K562 (cell line): Measurements from ENCODE around the gene TMX3. TPM values are rescaled to one million over a fixed set of nuclear protein-coding genes. Genes with fewer than 3 reads are reported as not detected.

Experiments
- ATAC-seq: fragments of 200-7000 bp; cut with Tn5 transposase; 3 replicates; pipeline ENCODE4 v1.9.1; 2020; ENCODE audit warnings: moderate library complexity
- BruUV-seq: library from RNA; stranded (reverse); fragments of 400-500 nt; replicated peaks from 2 replicates; lab custom pipeline; 2021; lab: Mats Ljungman, UMichigan
- CTCF ChIA-PET: fragments of 300-600 bp; formaldehyde crosslinking; extraction: SDS; loops from one replicate; lab custom pipeline; 2021; ENCODE audit warnings: low intra/inter-chr PET ratio; lab: Yijun Ruan, JAX
- POLR2A ChIA-PET: fragments of 300-600, 350-650 bp; sonication (Branson Sonifier 250); formaldehyde crosslinking; extraction: SDS; loops from one replicate; lab custom pipeline; 2021; ENCODE audit warnings: antibody characterized with exemption, inconsistent platforms; lab: Yijun Ruan, JAX
- DNase-seq, 4 experiments: peaks; one replicate each; pipeline versions ENCODE4 v3.0.0 to v3.0.0-alpha.2; 2011 to 2018; ENCODE audit warnings: low spot score in 3 of 4, mixed read lengths in 3 of 4; ENCODE audit errors: extremely low read depth in 1 of 4
- FAIRE-seq: peaks from 2 replicates; lab custom pipeline; 2011; peaks lifted over from hg19 to GRCh38; lab: Jason Lieb, UNC
- H2AFZ ChIP-seq: 2 replicates; pipeline ENCODE4 v1.6.0; 2011; ENCODE audit warnings: low read depth, low read length, control low read depth, inconsistent platforms
- H3K27ac ChIP-seq: fragments of 200-600 bp; 3 replicates; pipeline ENCODE4 v1.8.0; 2011; ENCODE audit warnings: low read depth, mild to moderate bottlenecking, control low read depth, inconsistent platforms, low read length, moderate library complexity, mixed read lengths; ENCODE audit errors: extremely low read depth
- H3K27me3 ChIP-seq, 2 experiments: fragments of 300-600 bp in 1 of 2; 2 replicates in 1 of 2; 3 replicates in 1 of 2; pipeline versions ENCODE4 v1.6.0 to v1.8.0; 2011; ENCODE audit warnings: inconsistent platforms in 2 of 2, low read length in 2 of 2, mild to moderate bottlenecking in 1 of 2, mixed read lengths in 1 of 2, moderate library complexity in 1 of 2; ENCODE audit not compliant: control insufficient read depth in 2 of 2, insufficient read depth in 2 of 2
- H3K36me3 ChIP-seq: fragments of 300-600 bp; 3 replicates; pipeline ENCODE4 v1.8.0; 2011; ENCODE audit warnings: mild to moderate bottlenecking, low read length, inconsistent platforms; ENCODE audit not compliant: control insufficient read depth, insufficient read depth
- H3K4me1 ChIP-seq, 2 experiments: fragments of 200-600 bp in 1 of 2; replicated peaks in 1 of 2; 2 replicates in 1 of 2; 3 replicates in 1 of 2; pipeline versions ENCODE4 v1.5.1 to v1.8.0; 2011; ENCODE audit warnings: inconsistent platforms in 2 of 2, low read length in 2 of 2, mild to moderate bottlenecking in 1 of 2, mixed read lengths in 1 of 2, moderate library complexity in 1 of 2; ENCODE audit not compliant: control insufficient read depth in 2 of 2, insufficient read depth in 2 of 2
- H3K4me2 ChIP-seq: 2 replicates; pipeline ENCODE4 v1.6.1; 2011; ENCODE audit warnings: low read length, control low read depth, inconsistent platforms, mixed read lengths; ENCODE audit not compliant: insufficient read depth
- H3K4me3 ChIP-seq: fragments of 200-600 bp; sonication (generic), shearing (Covaris generic); 2 replicates; pipeline ENCODE4 v1.5.1; 2016; ENCODE audit warnings: control low read depth, inconsistent platforms
- H3K79me2 ChIP-seq: fragments of 200-600 bp; 3 replicates; pipeline ENCODE4 v1.8.0; 2011; ENCODE audit warnings: low read length, inconsistent platforms; ENCODE audit not compliant: control insufficient read depth, insufficient read depth
- H3K9ac ChIP-seq, 2 experiments: 2 replicates each; pipeline versions ENCODE4 v1.6.0 to v1.6.1; 2011; ENCODE audit warnings: low read depth in 2 of 2, low read length in 2 of 2, control low read depth in 1 of 2, inconsistent platforms in 1 of 2, mild to moderate bottlenecking in 1 of 2, mixed read lengths in 1 of 2; ENCODE audit not compliant: insufficient read depth in 1 of 2
- H3K9me1 ChIP-seq: one replicate; pipeline ENCODE4 v1.6.0; 2011; ENCODE audit warnings: inconsistent platforms, mild to moderate bottlenecking, low read length, moderate library complexity; ENCODE audit not compliant: control insufficient read depth, insufficient read depth
- H3K9me3 ChIP-seq: replicated peaks from 2 replicates; pipeline ENCODE4 v1.5.1; 2011; ENCODE audit warnings: low read depth, low read length, inconsistent platforms; ENCODE audit not compliant: control insufficient read depth, insufficient read depth
- H4K20me1 ChIP-seq: replicated peaks from 2 replicates; pipeline ENCODE4 v1.6.1; 2011; ENCODE audit warnings: low read length, inconsistent platforms, mixed read lengths; ENCODE audit not compliant: control insufficient read depth, insufficient read depth
- CAMTA2 ChIP-seq: fragments of 250-450 bp; sonication (Bioruptor Pico); conservative IDR thresholded peaks from 2 replicates; pipeline ENCODE4 v1.5.1; 2022
- E2F3 ChIP-seq: fragments of 250-450 bp; sonication (Bioruptor Pico); IDR thresholded peaks from 2 replicates; pipeline ENCODE4 v1.4.0; 2020; ENCODE audit warnings: mild to moderate bottlenecking
- HDAC8 ChIP-seq: fragments of 450-650 bp; IDR thresholded peaks from 2 replicates; pipeline ENCODE4 v1.6.1; 2016; ENCODE audit warnings: mild to moderate bottlenecking, missing genetic modification characterization, moderate library complexity, missing compliant biosample characterization
- SMARCE1 ChIP-seq: fragments of 450-650 bp; IDR thresholded peaks from 2 replicates; pipeline ENCODE4 v1.7.1; 2016; ENCODE audit warnings: mild to moderate bottlenecking
- YBX1 ChIP-seq: fragments of 450-650 bp; IDR thresholded peaks from 2 replicates; pipeline ENCODE4 v1.7.1; 2016; ENCODE audit warnings: mild to moderate bottlenecking
- ZBTB8A ChIP-seq: fragments of 450-650 bp; IDR thresholded peaks from 2 replicates; pipeline ENCODE4 v1.6.1; 2018; ENCODE audit warnings: mild to moderate bottlenecking, moderate library complexity; ENCODE audit not compliant: partially characterized antibody
- ZNF561 ChIP-seq: fragments of 450-650 bp; formaldehyde crosslinking; conservative IDR thresholded peaks from 2 replicates; pipeline ENCODE4 v1.4.0; 2020; ENCODE audit warnings: mild to moderate bottlenecking, moderate library complexity
- ZNF766 ChIP-seq: fragments of 200-800 bp; sonication (Bioruptor generic); conservative IDR thresholded peaks from 2 replicates; pipeline ENCODE4 v1.6.1; 2016; ENCODE audit warnings: missing genetic modification characterization, missing compliant biosample characterization
- WGBS: fragments of 100-300 bp; shearing (Covaris generic); methylation state at CpG from one replicate; pipeline ENCODE4 v1.1.6; 2016; ENCODE audit warnings: low coverage, mixed read lengths; ENCODE audit not compliant: insufficient coverage; ENCODE audit errors: missing lambda C conversion rate; 5-methylcytosine and 5-hydroxymethylcytosine counted together
- in situ Hi-C: fragments of 300-500 bp; cut with MboI; formaldehyde crosslinking; loops from 4 replicates; pipeline ENCODE4 v1.15.0; 2018; ENCODE audit warnings: inconsistent platforms, mixed read lengths
- intact Hi-C: fragments of 100-400 bp; cut with micrococcal nuclease; formaldehyde crosslinking; loops from 2 replicates; pipeline ENCODE4 v1.14.2; 2022
- polyA plus RNA-seq, 8 experiments: library from polyadenylated mRNA; depleted of rRNA in 4 of 8; stranded (reverse) in 5 of 8; unstranded in 3 of 8; fragments of >200 nt; fragmentation: Nextera tagmentation in 2 of 8; fragmentation: Illumina TruSeq in 1 of 8; extraction: Ambion mirVana in 2 of 8; extraction: Trizol in 1 of 8; gene quantifications; 2 replicates each; pipeline versions ENCODE4 v1.2.1 to v1.2.3, GENCODE V29; 2011 to 2014; ENCODE audit warnings: inconsistent platforms in 1 of 8, missing spikeins in 1 of 8
- total RNA-seq, 7 experiments: library from RNA; depleted of rRNA in 6 of 7; stranded (reverse); fragments of >200 nt in 6 of 7; fragmentation: Illumina TruSeq in 2 of 7; extraction: Trizol in 2 of 7; gene quantifications; 2 replicates each; pipeline versions ENCODE4 v1.2.1 to v1.2.3, GENCODE V29; 2011 to 2021; ENCODE audit warnings: low replicate concordance in 1 of 7

The TMX3 gene
- total and polyA plus RNA-seq, 9 of the 15 experiments (the other 6 are each of a cell fraction or from before 2014, with no cell fraction given): 13.2 to 40.5 (median 20.7) TPM

DNA sequence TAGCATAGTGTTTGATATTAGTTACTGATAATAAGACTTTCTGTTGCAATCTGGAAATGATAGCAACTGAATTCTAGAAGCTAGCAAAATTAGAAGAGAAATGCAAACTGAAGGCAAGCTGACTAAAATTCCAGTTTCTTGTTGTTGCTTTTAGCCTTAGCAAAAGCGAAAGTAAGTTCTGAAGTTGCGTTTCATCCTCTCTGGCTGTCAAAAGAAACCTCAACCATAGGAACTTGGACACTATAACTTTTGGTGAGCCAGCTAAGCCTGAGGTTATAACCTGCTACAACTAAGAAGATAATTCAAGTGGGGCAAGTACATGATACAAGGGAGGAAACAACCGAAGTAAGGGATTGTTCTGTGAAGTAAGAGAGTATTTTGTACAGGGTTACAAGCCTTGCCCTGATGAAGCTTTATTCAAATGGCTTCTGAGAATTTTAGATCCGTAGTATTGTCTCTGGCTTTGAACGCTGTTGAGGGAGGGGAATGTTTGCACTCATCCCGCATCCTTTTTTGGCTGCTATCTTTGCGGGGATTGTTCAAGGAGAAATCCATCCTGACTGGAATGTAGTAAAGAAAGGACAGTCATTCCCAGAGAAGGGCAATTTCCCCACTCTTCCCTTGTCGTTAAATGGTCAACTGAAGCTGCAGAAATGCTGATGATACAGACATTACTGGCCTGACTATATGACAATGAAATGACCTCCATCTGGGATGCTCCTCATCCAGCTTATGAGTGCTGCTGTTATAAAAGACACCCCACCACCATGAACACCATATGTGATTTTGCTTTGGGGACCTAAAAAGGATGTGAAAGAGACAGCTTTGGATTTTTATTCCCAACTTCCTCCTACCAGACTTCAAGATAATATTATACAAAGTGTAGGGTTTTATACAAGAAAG is 7.0 kb upstream of the TMX3 start:
- Histone ChIP-seq H3K9me3 (no peaks in the 10 kb centered on the region), H4K20me1 (no peaks in the 10 kb centered on the region), H3K4me1 (no peaks in the 10 kb centered on the region), H3K36me3 (no peaks in the 10 kb centered on the region), H3K4me3 (no peak overlapping the region), H3K27me3 (no peaks in the 10 kb centered on the region), H3K9ac (no peak overlapping the region), H3K79me2 (no peaks in the 10 kb centered on the region), H3K27ac (no peak overlapping the region), H2AFZ (no peak overlapping the region), H3K4me2 (no peak overlapping the region), H3K9me1 (no peaks in the 10 kb centered on the region)
- DNase-seq: no peak
- in situ Hi-C loops (no loop called here), intact Hi-C loops (no loop called here)
- no peak for ATAC-seq
- ChIA-PET CTCF (interaction anchor here (0.6 kb wide), 1 partner anchor 197 kb away, joined by 4 read pairs; no protein-coding TSS in a partner anchor), POLR2A (no interaction called here)
- TF ChIP-seq ZBTB8A (no peak), ZNF766 (CRISPR knock-in tag) (0 out of 2 replicates have a peak, but pooled peaks have one; percentile 42)
- 27% methylated on average over 8 of the region's 8 CpGs for WGBS
- BruUV-seq: no TSS peak
- no peak for FAIRE-seq

DNA sequence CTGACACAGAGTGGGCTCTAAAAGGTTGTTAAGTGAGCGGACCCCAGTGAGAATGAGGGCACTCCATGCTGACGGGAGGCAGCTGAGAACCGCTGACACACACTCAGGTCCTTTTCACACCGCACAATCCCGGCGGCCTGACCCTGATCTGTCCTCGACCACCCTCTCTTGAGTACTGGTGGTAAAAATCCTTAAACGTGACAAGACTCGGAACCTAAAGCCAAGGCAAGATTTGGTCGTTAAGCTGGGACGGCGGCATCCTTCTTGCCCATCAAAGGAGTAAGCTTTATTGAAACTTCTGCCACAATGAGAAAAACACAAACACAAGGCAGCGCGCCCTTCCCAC is 569 bp downstream of the TMX3 start:
- TSS peak; percentile 46 for BruUV-seq
- Histone ChIP-seq H3K27me3 (no peaks in the 10 kb centered on the region), H2AFZ (peak overlapping the region; percentile 93), H3K79me2 (peaks cover 45% of the 10 kb centered on the region), H3K9me1 (no peaks in the 10 kb centered on the region), H3K9ac (peak overlapping the region; percentile 82 to 93), H4K20me1 (no peaks in the 10 kb centered on the region), H3K4me3 (peak overlapping the region; percentile 92), H3K36me3 (peaks cover 39% of the 10 kb centered on the region), H3K9me3 (no peaks in the 10 kb centered on the region), H3K4me2 (peak overlapping the region; percentile 88), H3K4me1 (no peaks in the 10 kb centered on the region; a peak in 1 of 5 replicates), H3K27ac (peak overlapping the region; percentile 82)
- WGBS: 0% methylated on average over 12 of the region's 14 CpGs
- no peak for TF ChIP-seq YBX1
- TF ChIP-seq CAMTA2: no peak
- TF ChIP-seq E2F3 (CRISPR knock-in tag): no peak
- no peak for TF ChIP-seq HDAC8 (tag)
- TF ChIP-seq SMARCE1: no peak
- no peak for TF ChIP-seq ZNF561 (CRISPR knock-in tag)
- intact Hi-C loops: no loop called here
- ChIA-PET CTCF (no interaction called here), POLR2A (interaction anchor here (0.6 to 1.0 kb wide), 2 partner anchors 9 to 1371 kb away, joined by 3 read pairs; no protein-coding TSS in a partner anchor)
- ATAC-seq (peak; percentile 70), DNase-seq (peak; percentile 12 to 25 (median 16)), FAIRE-seq (no peak)
- in situ Hi-C loops: no loop called here
